Stimulated activated CD4-positive, alpha-beta T cell treated with anti-CD3 and anti-CD28 coated beads, TNF-alpha, amount 100 ng/mL, for 24 hours (primary cell): ENCODE data around the gene TTC12.
"Not testable (repeated sequence)": the region's sequence is repeated elsewhere in the genome, so short reads cannot be mapped to it uniquely, and the experiment has no call there.

ENCODE experiments used
- DNase-seq, 3 experiments: peaks; one replicate each; pipeline ENCODE4 v3.0.0-alpha.2; 2020; ENCODE audit warnings: low read depth in 3 of 3

TTC12 gene

DNA sequence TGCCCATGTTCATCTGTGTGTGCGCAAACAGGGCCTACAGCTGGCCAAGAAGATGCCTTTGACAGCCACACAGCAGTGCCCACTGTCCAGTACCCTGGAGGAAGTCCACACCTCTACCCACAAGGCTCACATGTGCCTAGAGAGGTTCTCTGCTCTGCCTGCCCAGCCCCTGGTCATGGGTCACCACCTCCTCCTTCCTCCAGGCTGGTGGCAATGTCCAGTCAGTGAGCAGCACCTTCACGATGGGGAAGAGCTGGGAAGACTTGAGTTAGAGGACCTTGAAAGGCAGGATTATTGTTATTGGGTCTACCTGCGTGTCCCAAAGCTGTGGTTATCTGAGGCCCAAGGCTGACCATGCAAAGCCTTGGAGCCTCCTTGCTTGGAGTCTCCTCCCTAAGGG lies 28.4 kb upstream of the TTC12 start:
- no peak for DNase-seq

DNA sequence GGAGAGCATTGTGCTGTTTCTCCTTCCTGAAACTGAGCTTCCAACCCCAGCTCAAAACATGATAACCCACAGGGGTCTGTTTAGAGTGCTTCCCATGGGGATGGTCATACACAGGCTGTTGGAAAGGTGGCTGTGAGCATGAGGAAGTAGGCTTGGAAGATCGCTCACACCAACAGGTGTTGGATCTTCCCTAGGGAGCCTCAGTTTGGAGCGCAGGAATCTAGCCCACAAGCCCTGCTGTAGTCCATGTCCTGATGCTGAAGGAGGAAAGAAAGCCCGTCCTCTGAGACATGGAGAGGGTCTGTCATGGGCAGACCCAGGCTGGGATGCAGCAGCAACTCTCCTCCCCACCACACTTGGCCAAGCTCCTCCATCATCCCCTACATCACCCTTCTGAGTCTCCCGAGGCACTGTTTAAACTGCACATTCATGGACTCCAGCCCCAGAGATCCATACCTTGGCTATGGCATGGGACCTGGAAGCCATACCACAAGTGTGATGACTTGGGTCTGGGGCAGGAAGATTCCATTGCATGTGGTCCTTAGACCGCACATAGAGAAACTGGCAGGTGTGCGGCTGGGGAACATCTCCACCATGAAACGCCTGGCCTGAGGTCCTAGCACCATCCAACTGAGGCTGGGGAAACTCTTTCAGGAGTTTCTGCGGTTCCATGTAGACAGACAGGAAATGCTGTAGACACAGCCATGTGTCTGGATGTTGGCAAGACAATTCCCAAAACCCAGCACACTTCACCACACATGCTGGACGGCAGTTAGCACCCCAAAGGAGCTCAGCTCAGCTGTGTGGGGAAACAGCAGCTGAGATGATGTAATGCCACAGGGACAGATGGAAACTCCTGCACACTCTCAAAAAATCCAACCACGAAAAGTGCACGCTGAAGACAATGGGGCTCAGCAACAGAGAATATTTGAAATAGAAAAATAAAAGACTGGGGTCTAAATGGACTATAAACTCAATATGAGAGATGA lies 27.6 kb upstream of the TTC12 start:
- DNase-seq = no peak

DNA sequence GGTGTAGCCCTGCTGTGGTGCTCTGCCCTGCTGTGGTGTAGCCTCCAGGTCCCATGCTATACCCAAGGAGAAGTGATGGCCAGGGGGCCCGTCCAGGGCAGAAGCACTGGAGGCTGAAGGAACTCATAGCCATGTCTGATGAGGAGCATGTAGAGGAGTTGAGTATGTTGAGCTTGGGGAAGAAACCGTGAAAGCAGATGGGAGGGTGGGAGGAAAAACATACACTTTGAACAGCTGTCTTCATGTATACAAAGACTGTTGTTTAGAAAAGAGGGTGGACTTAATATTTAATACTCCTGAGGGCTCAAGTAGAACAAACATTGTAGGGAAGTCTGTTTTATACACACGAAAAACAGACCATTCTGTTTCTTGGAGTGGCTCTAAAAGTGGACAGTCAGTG lies 26.6 kb upstream of the TTC12 start:
- no peak for DNase-seq

DNA sequence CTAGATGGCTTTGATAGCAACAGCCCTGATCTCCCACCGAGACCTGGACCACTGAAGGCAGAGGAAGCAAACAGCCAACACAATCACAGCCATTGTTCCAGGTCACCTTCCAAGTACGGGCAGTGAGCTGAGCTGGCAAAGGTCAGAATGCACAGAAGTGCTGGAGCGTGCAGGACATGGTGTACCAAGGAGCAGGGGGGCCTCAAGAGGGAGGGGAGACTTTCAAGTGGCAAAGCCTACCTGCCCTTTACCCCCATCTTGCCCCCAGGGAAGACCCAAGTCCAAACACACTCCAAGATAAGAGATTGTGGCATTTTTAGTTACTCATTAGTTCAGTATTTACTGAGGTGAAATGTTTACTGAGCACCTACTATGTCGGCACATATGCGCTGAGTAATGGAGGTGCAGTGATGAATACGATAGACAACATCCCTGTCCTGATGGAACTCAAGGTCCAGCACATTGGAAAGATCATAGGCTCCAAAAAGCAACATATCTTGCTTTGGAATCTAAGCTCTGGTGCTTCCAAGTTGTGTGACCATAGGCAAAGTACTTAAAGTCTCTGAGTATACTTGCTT lies 26.0 kb upstream of the TTC12 start:
- no peak for DNase-seq

- DNase-seq = peak; percentile 29 to 61 (median 47)
Measured at GRCh38 chr11:113289431-113290187, 24.8 kb upstream of the TTC12 start.

- no peak for DNase-seq
Measured at GRCh38 chr11:113293936-113294335, 20.4 kb upstream of the TTC12 start.

- DNase-seq = no peak
Measured at GRCh38 chr11:113295993-113296392, 18.4 kb upstream of the TTC12 start.

DNA sequence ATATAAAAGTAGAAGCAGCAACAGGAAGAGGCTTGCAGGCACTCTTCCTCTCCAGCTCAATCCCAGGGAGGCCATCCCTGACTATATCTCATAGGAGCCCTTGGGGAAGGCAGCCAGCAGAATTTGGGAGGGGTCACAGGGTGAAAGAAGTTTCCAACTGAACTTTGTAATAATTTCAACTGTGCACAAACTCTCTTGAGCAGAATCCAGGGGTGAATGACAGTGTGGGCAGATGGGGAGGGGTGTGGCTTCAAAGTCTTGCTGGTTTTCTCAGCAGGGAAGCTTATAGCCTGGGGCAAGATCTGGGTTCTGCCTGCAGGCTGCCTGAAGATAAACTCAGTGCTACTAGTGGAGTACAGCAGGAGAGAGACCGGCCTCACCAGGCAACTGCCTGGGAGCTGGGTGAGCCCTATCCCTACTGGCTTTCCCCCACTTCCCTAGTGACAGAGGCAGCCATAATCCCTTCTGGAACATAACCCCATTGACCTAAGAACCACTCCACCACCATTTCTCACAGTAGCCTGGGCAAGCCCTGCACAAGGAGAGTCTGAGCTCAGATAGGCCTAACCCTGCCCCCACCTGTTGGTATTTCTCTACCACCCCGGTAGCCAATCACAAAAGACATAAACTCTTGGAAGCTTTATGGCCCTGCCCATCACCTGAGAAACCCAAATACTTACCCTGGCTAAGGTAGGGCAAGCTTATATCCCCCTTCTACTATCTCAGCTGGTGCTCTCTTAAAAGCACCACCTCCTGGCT lies 17.8 kb upstream of the TTC12 start:
- no peak for DNase-seq

DNA sequence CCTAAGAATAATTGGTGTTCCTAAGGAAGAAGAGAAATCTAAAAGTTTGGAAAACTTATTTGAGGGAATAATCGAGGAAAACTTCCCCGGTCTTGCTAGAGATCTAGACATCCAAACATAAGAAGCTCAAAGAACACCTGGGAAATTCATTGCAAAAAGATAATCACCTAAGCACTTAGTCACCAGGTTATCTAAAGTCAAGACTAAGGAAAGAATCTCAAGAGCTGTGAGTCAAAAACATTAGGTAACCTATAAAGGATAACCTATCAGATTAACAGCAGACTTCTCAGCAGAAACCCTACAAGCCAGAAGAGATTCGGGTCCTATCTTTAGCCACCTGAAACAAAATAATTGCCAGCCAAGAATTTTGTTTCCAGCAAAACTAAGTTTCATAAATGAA lies 15.9 kb upstream of the TTC12 start:
- DNase-seq = not testable (repeated sequence)

- DNase-seq = no peak
Measured at GRCh38 chr11:113304916-113305315, 9.5 kb upstream of the TTC12 start.

GRCh38 chr11:113305440-113306336 lies 8.7 kb upstream of the TTC12 start:
- peak; percentile 50 to 67 (median 56) for DNase-seq

DNA sequence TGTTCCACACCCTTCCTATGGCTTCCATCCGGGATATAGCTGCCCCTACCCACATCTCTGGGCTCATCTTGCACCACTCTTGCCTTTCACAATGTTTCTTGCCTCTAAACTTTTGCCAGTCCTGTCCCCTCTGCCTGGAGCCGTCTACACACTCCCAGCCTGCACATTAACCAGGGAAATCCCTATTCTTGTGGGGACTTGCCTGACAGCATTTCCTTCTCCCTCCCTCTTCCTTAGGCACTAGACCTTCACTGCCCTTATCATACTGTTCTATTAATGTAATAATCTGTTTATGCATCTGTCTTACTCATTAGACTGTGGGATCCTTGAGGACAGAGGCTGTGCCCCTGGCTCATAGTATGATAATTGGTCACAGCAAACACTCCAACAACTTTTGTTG lies 5.8 kb upstream of the TTC12 start:
- DNase-seq = no peak

DNA sequence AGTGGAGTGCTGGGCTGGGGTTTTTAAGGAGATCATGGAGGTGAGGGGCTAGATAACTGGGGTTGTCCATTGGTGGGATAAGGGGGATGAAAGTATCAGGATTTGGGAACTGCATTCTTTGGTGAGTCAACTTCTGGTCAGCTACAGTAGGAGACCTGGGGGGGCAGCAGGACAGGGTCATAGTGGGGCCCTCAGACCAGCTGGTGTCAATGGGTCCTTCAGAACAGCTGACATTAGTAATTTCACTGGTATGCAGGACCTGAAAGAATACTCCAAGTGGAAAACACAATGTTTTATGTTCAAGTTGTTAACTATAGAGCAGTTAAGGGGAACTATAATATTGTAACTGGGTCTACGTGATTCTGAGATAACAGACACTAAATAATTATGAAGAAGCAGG lies 2.8 kb upstream of the TTC12 start:
- no peak for DNase-seq

- DNase-seq = no peak
Measured at GRCh38 chr11:113313601-113314000, 782 bp upstream of the TTC12 start.

DNA sequence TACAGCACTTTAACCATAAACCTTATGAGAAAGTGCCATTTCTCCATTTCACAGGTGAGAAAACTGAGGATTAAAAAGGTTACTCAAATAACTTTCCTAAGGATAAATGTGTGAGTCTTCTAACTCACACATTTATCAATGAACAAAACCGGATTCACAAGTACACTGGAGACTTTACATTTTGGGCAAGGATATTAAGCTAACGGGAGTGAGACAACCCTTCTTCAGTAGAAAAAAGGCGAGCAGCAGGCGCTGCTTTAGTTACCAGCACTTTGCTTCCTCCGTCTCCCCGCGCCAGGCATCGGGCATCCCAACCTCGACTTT lies 356 bp upstream of the TTC12 start:
- DNase-seq = no peak

GRCh38 chr11:113315811-113316210 lies 1.4 kb downstream of the TTC12 start:
- DNase-seq = no peak

DNA sequence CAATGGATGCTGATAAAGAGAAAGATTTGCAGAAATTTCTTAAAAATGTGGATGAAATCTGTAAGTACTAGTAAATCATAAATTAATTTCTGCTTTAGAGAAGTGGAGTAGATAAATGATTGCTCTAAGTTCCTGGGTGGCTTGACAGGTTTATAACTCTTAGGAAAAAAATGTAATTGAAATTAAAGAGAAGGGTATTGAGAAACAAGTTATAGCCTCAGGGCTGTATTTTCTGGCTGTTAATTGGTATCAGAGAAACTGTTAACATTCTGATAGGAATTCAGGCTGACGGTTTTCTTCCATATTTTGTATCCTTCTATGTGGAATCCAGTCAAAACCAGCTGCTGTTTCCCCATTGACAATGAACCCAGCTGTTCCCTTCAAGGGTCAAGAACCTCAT lies 1.9 kb downstream of the TTC12 start:
- no peak for DNase-seq

DNA sequence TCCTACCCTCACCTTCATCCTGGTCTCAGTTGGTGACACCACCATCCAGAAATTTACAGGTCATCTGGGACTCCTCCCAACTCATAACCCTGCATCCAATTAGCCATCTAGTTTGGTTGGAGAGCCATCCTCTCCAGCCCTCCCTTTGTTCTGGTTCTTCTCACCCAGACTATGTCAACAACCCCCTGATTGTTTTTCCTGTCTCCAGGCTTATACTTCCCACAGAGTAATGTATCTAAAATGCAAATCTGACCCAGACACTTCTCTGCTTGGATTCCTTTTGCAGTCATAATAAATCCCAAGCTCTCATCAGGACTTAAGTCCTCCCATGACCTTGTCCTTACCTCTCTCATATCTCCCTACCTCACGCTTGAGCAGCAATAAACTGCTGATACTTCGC lies 3.0 kb downstream of the TTC12 start:
- no peak for DNase-seq

- DNase-seq = no peak
Measured at GRCh38 chr11:113319085-113319484, 4.7 kb downstream of the TTC12 start.

- DNase-seq = no peak
Measured at GRCh38 chr11:113322158-113322557, 7.8 kb downstream of the TTC12 start.

DNA sequence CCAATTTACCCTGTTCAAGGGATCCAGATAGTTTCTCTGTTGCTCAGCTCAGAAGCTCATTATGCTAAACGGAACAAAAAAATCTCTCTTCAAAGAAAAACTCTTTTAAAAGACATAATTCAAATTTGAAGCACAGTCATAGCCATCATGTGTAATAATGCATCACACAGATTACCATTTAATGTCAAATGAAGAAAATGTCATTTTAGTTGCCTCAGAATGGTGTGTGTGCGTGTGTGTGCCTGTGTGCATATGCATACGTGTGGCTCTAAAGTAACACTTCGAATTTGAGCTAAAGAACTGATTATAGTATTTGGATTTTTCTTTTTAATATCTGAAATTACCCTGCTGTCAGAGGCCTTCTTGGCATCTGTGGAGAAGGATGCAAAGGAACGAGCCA lies 9.9 kb downstream of the TTC12 start:
- DNase-seq = no peak
